IMR-90 (cell line): ENCODE results near the gene ANKIB1. TPM values are rescaled to one million over a fixed set of nuclear protein-coding genes. Genes with fewer than 3 reads are reported as not detected.

ENCODE experiments used
- ATAC-seq: fragments of 200-7000 bp; cut with Tn5 transposase; 2 replicates; pipeline ENCODE4 v1.9.1; 2020; ENCODE audit warnings: low read depth, mild to moderate bottlenecking, moderate library complexity
- BruUV-seq: library from RNA; stranded (reverse); fragments of 400-500 nt; replicated peaks from 2 replicates; lab custom pipeline; 2021; lab: Mats Ljungman, UMichigan
- CTCF ChIA-PET: fragments of 300-600 bp; formaldehyde crosslinking; extraction: SDS; loops from one replicate; lab custom pipeline; 2021; ENCODE audit warnings: antibody characterized with exemption; lab: Yijun Ruan, JAX
- POLR2A ChIA-PET: fragments of 300-600 bp; sonication (Branson Sonifier 250); formaldehyde crosslinking; loops from one replicate; lab custom pipeline; 2022; ENCODE audit warnings: antibody characterized with exemption; ENCODE audit not compliant: unreplicated experiment; lab: Charles Lee
- DNase-seq: peaks from one replicate; pipeline ENCODE4 v3.0.0; 2013
- H2AFZ ChIP-seq: replicated peaks from 2 replicates; pipeline ENCODE3; 2013; ENCODE audit warnings: low read length, mild to moderate bottlenecking; ENCODE audit not compliant: poor library complexity
- H2AK5ac ChIP-seq: 2 replicates; pipeline ENCODE4 v1.6.1; 2013; ENCODE audit warnings: low read depth, low read length, inconsistent platforms
- H2AK9ac ChIP-seq: replicated peaks from 2 replicates; pipeline ENCODE3; 2013; ENCODE audit warnings: mild to moderate bottlenecking, low read depth, low read length, moderate library complexity; ENCODE audit not compliant: poor library complexity
- H2BK120ac ChIP-seq: 2 replicates; pipeline ENCODE4 v1.6.1; 2013; ENCODE audit warnings: low read depth, low read length, inconsistent platforms
- H2BK15ac ChIP-seq: 3 replicates; pipeline ENCODE4 v1.6.1; 2013; ENCODE audit warnings: low read depth, low read length, inconsistent platforms
- H2BK20ac ChIP-seq: 2 replicates; pipeline ENCODE4 v1.6.1; 2013; ENCODE audit warnings: low read depth, mild to moderate bottlenecking, inconsistent platforms, low read length, moderate library complexity
- H2BK5ac ChIP-seq: 2 replicates; pipeline ENCODE4 v1.6.1; 2013; ENCODE audit warnings: mild to moderate bottlenecking, low read depth, low read length, inconsistent platforms; ENCODE audit not compliant: poor library complexity, severe bottlenecking
- H3K14ac ChIP-seq: replicated peaks from 2 replicates; pipeline ENCODE4 v1.6.1; 2013; ENCODE audit warnings: low read depth, low read length, inconsistent platforms
- H3K18ac ChIP-seq: 2 replicates; pipeline ENCODE4 v1.6.1; 2013; ENCODE audit warnings: low read depth, low read length, control low read depth
- H3K23ac ChIP-seq: 2 replicates; pipeline ENCODE4 v1.6.1; 2013; ENCODE audit warnings: low read depth, low read length, inconsistent platforms
- H3K27ac ChIP-seq: 2 replicates; pipeline ENCODE4 v1.5.1; 2013; ENCODE audit warnings: mild to moderate bottlenecking, control low read depth, low read length; ENCODE audit not compliant: insufficient read depth
- H3K27me3 ChIP-seq: 2 replicates; pipeline ENCODE4 v1.6.1; 2013; ENCODE audit warnings: low read length; ENCODE audit not compliant: control insufficient read depth, insufficient read depth
- H3K36me3 ChIP-seq: 2 replicates; pipeline ENCODE4 v1.6.1; 2013; ENCODE audit warnings: low read length, mixed read lengths; ENCODE audit not compliant: control insufficient read depth, insufficient read depth
- H3K4ac ChIP-seq: 2 replicates; pipeline ENCODE4 v1.6.1; 2013; ENCODE audit warnings: low read depth, low read length, inconsistent platforms
- H3K4me1 ChIP-seq: 2 replicates; pipeline ENCODE4 v1.6.1; 2013; ENCODE audit warnings: low read length, mixed read lengths; ENCODE audit not compliant: control insufficient read depth, insufficient read depth
- H3K4me2 ChIP-seq: 2 replicates; pipeline ENCODE4 v1.6.1; 2013; ENCODE audit warnings: low read depth, mild to moderate bottlenecking, control low read depth, low read length, moderate library complexity
- H3K4me3 ChIP-seq: 2 replicates; pipeline ENCODE4 v1.5.1; 2013; ENCODE audit warnings: low read depth, mild to moderate bottlenecking, control low read depth, low read length, moderate library complexity; ENCODE audit not compliant: insufficient read depth
- H3K56ac ChIP-seq: 2 replicates; pipeline ENCODE4 v1.6.1; 2013; ENCODE audit warnings: low read length, inconsistent platforms; ENCODE audit not compliant: insufficient read depth; ENCODE audit errors: extremely low read depth
- H3K79me1 ChIP-seq, 2 experiments: 2 replicates each; pipeline ENCODE4 v1.6.1; 2013; ENCODE audit warnings: low read length in 2 of 2, inconsistent platforms in 1 of 2, low read depth in 1 of 2
- H3K9ac ChIP-seq: 2 replicates; pipeline ENCODE4 v1.6.1; 2013; ENCODE audit warnings: low read depth, low read length, control low read depth
- H3K9me1 ChIP-seq: 2 replicates; pipeline ENCODE4 v1.6.1; 2013; ENCODE audit warnings: low read length, inconsistent platforms; ENCODE audit not compliant: insufficient read depth
- H3K9me3 ChIP-seq: 2 replicates; pipeline ENCODE4 v1.6.1; 2013; ENCODE audit warnings: low read length; ENCODE audit not compliant: control insufficient read depth, insufficient read depth
- H4K20me1 ChIP-seq: 2 replicates; pipeline ENCODE4 v1.6.1; 2013; ENCODE audit warnings: low read length, inconsistent platforms; ENCODE audit not compliant: insufficient read depth
- H4K5ac ChIP-seq: 2 replicates; pipeline ENCODE4 v1.6.1; 2013; ENCODE audit warnings: mild to moderate bottlenecking, low read depth, low read length, control low read depth
- H4K8ac ChIP-seq, 2 experiments: 2 replicates each; pipeline ENCODE4 v1.6.1; 2013; ENCODE audit warnings: low read depth in 2 of 2, low read length in 2 of 2, control low read depth in 1 of 2, inconsistent platforms in 1 of 2
- H4K91ac ChIP-seq: 2 replicates; pipeline ENCODE4 v1.6.1; 2013; ENCODE audit warnings: low read depth, low read length, inconsistent platforms; ENCODE audit not compliant: insufficient read depth
- CEBPB ChIP-seq: IDR thresholded peaks from 2 replicates; pipeline ENCODE4 v1.6.1; 2012; ENCODE audit warnings: low read depth, low read length, improper control_type of control experiment
- CHD1 ChIP-seq: IDR thresholded peaks from 2 replicates; pipeline ENCODE4 v1.6.1; 2012; ENCODE audit warnings: low read depth, low read length, improper control_type of control experiment
- MAFK ChIP-seq: IDR thresholded peaks from 2 replicates; pipeline ENCODE4 v1.6.1; 2012; ENCODE audit warnings: low read depth, low read length, improper control_type of control experiment
- NFE2L2 ChIP-seq: fragments of 150-350 bp; IDR thresholded peaks from 2 replicates; pipeline ENCODE4 v1.6.1; 2016; ENCODE audit warnings: low read depth, mild to moderate bottlenecking, low read length
- SMC3 ChIP-seq: fragments of 150-350 bp; IDR thresholded peaks from 2 replicates; pipeline ENCODE4 v1.6.1; 2016; ENCODE audit warnings: low read depth, mild to moderate bottlenecking, antibody characterized with exemption, low read length, moderate library complexity
- WGBS, 2 experiments: methylation state at CpG; one replicate each; pipeline versions ENCODE4 v1.1.5 to v1.1.7; 2013; ENCODE audit warnings: missing lambda C conversion rate in 2 of 2; ENCODE audit not compliant: insufficient read length in 1 of 2; ENCODE audit errors: extremely low coverage in 2 of 2; 5-methylcytosine and 5-hydroxymethylcytosine counted together
- dilution Hi-C: fragments of 300-500 bp; cut with HindIII; formaldehyde crosslinking; loops from one replicate; pipeline ENCODE4 v1.14.3; 2018; ENCODE audit warnings: low sequenced_read_pairs; ENCODE audit not compliant: unreplicated experiment
- in situ Hi-C: fragments of 300-500 bp; cut with MboI; formaldehyde crosslinking; loops from 3 replicates; pipeline ENCODE4 v1.14.3; 2019; ENCODE audit warnings: low sequenced_read_pairs, inconsistent platforms, mixed read lengths
- intact Hi-C: fragments of 100-400 bp; cut with micrococcal nuclease; formaldehyde crosslinking; loops from 2 replicates; pipeline ENCODE4 v1.10.0; 2022
- polyA plus RNA-seq, 3 experiments: library from polyadenylated mRNA; depleted of rRNA; stranded (reverse); fragments of >200 nt; gene quantifications; 2 replicates each; pipeline ENCODE4 v1.2.3, GENCODE V29; 2012; ENCODE audit warnings: low replicate concordance in 1 of 3
- total RNA-seq: library from RNA; depleted of rRNA; stranded (reverse); fragments of >200 nt; gene quantifications from 2 replicates; pipeline ENCODE4 v1.2.3, GENCODE V29; 2012

ANKIB1 gene
- total and polyA plus RNA-seq, 2 of the 4 experiments (the other 2 are of a cell fraction) = 18.7 to 33.9 TPM

- H4K8ac ChIP-seq = no peak overlapping the region
- ATAC-seq = no peak
- CTCF ChIA-PET = no interaction called here
These were observed 39.8 kb upstream of the ANKIB1 start for GRCh38 chr7:92205987-92206386.

More at GRCh38 chr7:92205987-92206386, 39.8 kb upstream of the ANKIB1 start:
- no peak overlapping the region for H3K14ac ChIP-seq
- no peak overlapping the region for H2AFZ ChIP-seq
- no peaks in the 10 kb centered on the region for H3K9me3 ChIP-seq
- no peak overlapping the region for H2AK5ac ChIP-seq
- intact Hi-C loops (no loop called here), dilution Hi-C loops (no loop called here), in situ Hi-C loops (no loop called here)
- no peak overlapping the region for H3K4ac ChIP-seq
- H3K18ac ChIP-seq = no peak overlapping the region
- no peak overlapping the region for H3K9ac ChIP-seq
- H3K79me1 ChIP-seq = peaks cover 4 to 8% of the 10 kb centered on the region in 2 experiments; a peak in 2 of 4 replicates
- no peak overlapping the region for H3K27ac ChIP-seq
- POLR2A ChIA-PET = no interaction called here
- H3K27me3 ChIP-seq = no peaks in the 10 kb centered on the region
- H2BK5ac ChIP-seq = no peak overlapping the region
- no peak overlapping the region for H3K56ac ChIP-seq
- WGBS, 2 experiments = no CpG with 5 or more reads among the region's 3 CpGs
- H4K5ac ChIP-seq = no peak overlapping the region
- no peak overlapping the region for H4K91ac ChIP-seq
- H3K4me2 ChIP-seq = no peak overlapping the region
- no peak overlapping the region for H3K4me3 ChIP-seq
- DNase-seq = no peak
- no peak overlapping the region for H2BK20ac ChIP-seq
- no peaks in the 10 kb centered on the region for H4K20me1 ChIP-seq
- TF ChIP-seq SMC3 (no peak), NFE2L2 (no peak), CEBPB (no peak), MAFK (no peak), CHD1 (no peak)
- no peak overlapping the region for H2BK120ac ChIP-seq
- H3K9me1 ChIP-seq = no peaks in the 10 kb centered on the region
- H3K4me1 ChIP-seq = no peaks in the 10 kb centered on the region
- no peak overlapping the region for H2AK9ac ChIP-seq
- H2BK15ac ChIP-seq = no peak overlapping the region
- BruUV-seq = no TSS peak
- H3K36me3 ChIP-seq = peaks cover 15% of the 10 kb centered on the region
- no peak overlapping the region for H3K23ac ChIP-seq
